ENCODE data around the gene EPHA6.
"Not testable (repeated sequence)": the region's sequence is repeated elsewhere in the genome, so short reads cannot be mapped to it uniquely, and the experiment has no call there.

EPHA6 gene

GRCh38 chr3:97464035-97464434, 649.6 kb downstream of the EPHA6 start:
- Histone ChIP-seq H3K79me2 (ENCODE audit: insufficient read depth, low read length) (no peaks in the 10 kb centered on the region), H3K9me3 (ENCODE audit: insufficient read depth, low read length, severe bottlenecking) (no peaks in the 10 kb centered on the region), H2AFZ (ENCODE audit: low read depth, low read length) (no peak overlapping the region), H3K27ac (ENCODE audit: low read length) (no peak overlapping the region), H3K4me2 (ENCODE audit: insufficient read depth, low read length) (no peak overlapping the region), H4K20me1 (ENCODE audit: insufficient read depth, low read length) (no peaks in the 10 kb centered on the region), H3K4me1 (ENCODE audit: insufficient read depth, low read length) (no peaks in the 10 kb centered on the region), H3K9ac (ENCODE audit: low read depth, low read length) (no peak overlapping the region), H3K36me3 (ENCODE audit: insufficient read depth, low read length) (no peaks in the 10 kb centered on the region), H3K27me3 (ENCODE audit: insufficient read depth, low read length, poor library complexity) (no peaks in the 10 kb centered on the region), H3K4me3 (ENCODE audit: low read depth in 1 of 2, low read length in 2 of 2) (no peak overlapping the region)
- DNase-seq (no peak), ATAC-seq (ENCODE audit: insufficient read depth, low read depth) (no peak)
- no peak for TF ChIP-seq CTCF (IDR thresholded peaks at IDR 0.05; ENCODE audit: borderline replicate concordance, extremely low read depth, low read length, poor library complexity, severe bottlenecking)
- TF ChIP-seq EZH2 (IDR thresholded peaks at IDR 0.05; ENCODE audit: borderline replicate concordance, low read depth, low read length, severe bottlenecking): no peak

GRCh38 chr3:97470481-97470880, 656.1 kb downstream of the EPHA6 start:
- Histone ChIP-seq H3K27ac (ENCODE audit: low read length) (no peak overlapping the region), H3K36me3 (ENCODE audit: insufficient read depth, low read length) (no peaks in the 10 kb centered on the region), H3K4me3 (ENCODE audit: low read depth in 1 of 2, low read length in 2 of 2) (no peak overlapping the region), H3K27me3 (ENCODE audit: insufficient read depth, low read length, poor library complexity) (no peaks in the 10 kb centered on the region), H3K4me1 (ENCODE audit: insufficient read depth, low read length) (no peaks in the 10 kb centered on the region), H3K9ac (ENCODE audit: low read depth, low read length) (no peak overlapping the region), H3K79me2 (ENCODE audit: insufficient read depth, low read length) (no peaks in the 10 kb centered on the region), H4K20me1 (ENCODE audit: insufficient read depth, low read length) (no peaks in the 10 kb centered on the region), H2AFZ (ENCODE audit: low read depth, low read length) (no peak overlapping the region), H3K4me2 (ENCODE audit: insufficient read depth, low read length) (no peak overlapping the region), H3K9me3 (ENCODE audit: insufficient read depth, low read length, severe bottlenecking) (no peaks in the 10 kb centered on the region)
- ATAC-seq (ENCODE audit: insufficient read depth, low read depth): no peak
- TF ChIP-seq EZH2 (IDR thresholded peaks at IDR 0.05; ENCODE audit: borderline replicate concordance, low read depth, low read length, severe bottlenecking) (no peak), CTCF (IDR thresholded peaks at IDR 0.05; ENCODE audit: borderline replicate concordance, extremely low read depth, low read length, poor library complexity, severe bottlenecking) (no peak)
- DNase-seq: no peak

- Histone ChIP-seq H3K79me2 (ENCODE audit: insufficient read depth, low read length) (no peaks in the 10 kb centered on the region), H3K27me3 (ENCODE audit: insufficient read depth, low read length, poor library complexity) (no peaks in the 10 kb centered on the region), H3K4me3 (ENCODE audit: low read depth in 1 of 2, low read length in 2 of 2) (no peak overlapping the region), H2AFZ (ENCODE audit: low read depth, low read length) (no peak overlapping the region), H3K4me2 (ENCODE audit: insufficient read depth, low read length) (no peak overlapping the region), H3K9me3 (ENCODE audit: insufficient read depth, low read length, severe bottlenecking) (no peaks in the 10 kb centered on the region), H3K9ac (ENCODE audit: low read depth, low read length) (no peak overlapping the region), H4K20me1 (ENCODE audit: insufficient read depth, low read length) (no peaks in the 10 kb centered on the region), H3K27ac (ENCODE audit: low read length) (no peak overlapping the region), H3K4me1 (ENCODE audit: insufficient read depth, low read length) (no peaks in the 10 kb centered on the region), H3K36me3 (ENCODE audit: insufficient read depth, low read length) (no peaks in the 10 kb centered on the region)
- no peak for TF ChIP-seq EZH2 (IDR thresholded peaks at IDR 0.05; ENCODE audit: borderline replicate concordance, low read depth, low read length, severe bottlenecking)
- no peak for TF ChIP-seq CTCF (IDR thresholded peaks at IDR 0.05; ENCODE audit: borderline replicate concordance, extremely low read depth, low read length, poor library complexity, severe bottlenecking)
- ATAC-seq (ENCODE audit: insufficient read depth, low read depth) (no peak), DNase-seq (no peak)
Measured at GRCh38 chr3:97479740-97480139, 665.3 kb downstream of the EPHA6 start.

GRCh38 chr3:97480696-97481289, 666.4 kb downstream of the EPHA6 start:
- not testable (repeated sequence) for H3K27me3 ChIP-seq (ENCODE audit: insufficient read depth, low read length, poor library complexity); H3K9me3 ChIP-seq (ENCODE audit: insufficient read depth, low read length, severe bottlenecking); H3K36me3 ChIP-seq (ENCODE audit: insufficient read depth, low read length); H3K27ac ChIP-seq (ENCODE audit: low read length); H3K4me1 ChIP-seq (ENCODE audit: insufficient read depth, low read length); H3K4me2 ChIP-seq (ENCODE audit: insufficient read depth, low read length); H2AFZ ChIP-seq (ENCODE audit: low read depth, low read length); H3K79me2 ChIP-seq (ENCODE audit: insufficient read depth, low read length); H3K4me3 ChIP-seq (ENCODE audit: low read depth in 1 of 2, low read length in 2 of 2); H3K9ac ChIP-seq (ENCODE audit: low read depth, low read length); ATAC-seq (ENCODE audit: insufficient read depth, low read depth); H4K20me1 ChIP-seq (ENCODE audit: insufficient read depth, low read length); DNase-seq

Measured in DND-41 (cell line).